Measurements from ENCODE around the gene SEMA3F.
"Not testable (repeated sequence)": the region's sequence is repeated elsewhere in the genome, so short reads cannot be mapped to it uniquely, and the experiment has no call there.

Gene SEMA3F

DNA sequence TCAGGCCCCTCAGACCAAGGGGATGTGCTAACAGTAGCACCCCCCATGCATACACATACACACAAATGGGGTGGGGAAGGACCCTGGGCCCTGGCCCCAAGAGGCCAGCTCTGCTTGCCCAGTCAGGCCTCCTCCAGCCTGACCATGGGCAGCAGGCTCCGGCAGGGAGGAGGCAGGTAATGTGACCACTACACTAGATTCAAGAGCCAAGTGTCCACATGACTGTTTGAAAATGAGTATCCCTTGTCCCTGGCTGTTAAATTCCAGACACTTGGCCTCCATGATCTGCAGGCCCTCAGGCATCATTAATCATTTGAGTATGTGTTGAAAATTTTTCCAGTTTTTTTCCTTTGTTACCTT, 67.0 kb downstream of the SEMA3F start:
- TF ChIP-seq, protein P1, sequence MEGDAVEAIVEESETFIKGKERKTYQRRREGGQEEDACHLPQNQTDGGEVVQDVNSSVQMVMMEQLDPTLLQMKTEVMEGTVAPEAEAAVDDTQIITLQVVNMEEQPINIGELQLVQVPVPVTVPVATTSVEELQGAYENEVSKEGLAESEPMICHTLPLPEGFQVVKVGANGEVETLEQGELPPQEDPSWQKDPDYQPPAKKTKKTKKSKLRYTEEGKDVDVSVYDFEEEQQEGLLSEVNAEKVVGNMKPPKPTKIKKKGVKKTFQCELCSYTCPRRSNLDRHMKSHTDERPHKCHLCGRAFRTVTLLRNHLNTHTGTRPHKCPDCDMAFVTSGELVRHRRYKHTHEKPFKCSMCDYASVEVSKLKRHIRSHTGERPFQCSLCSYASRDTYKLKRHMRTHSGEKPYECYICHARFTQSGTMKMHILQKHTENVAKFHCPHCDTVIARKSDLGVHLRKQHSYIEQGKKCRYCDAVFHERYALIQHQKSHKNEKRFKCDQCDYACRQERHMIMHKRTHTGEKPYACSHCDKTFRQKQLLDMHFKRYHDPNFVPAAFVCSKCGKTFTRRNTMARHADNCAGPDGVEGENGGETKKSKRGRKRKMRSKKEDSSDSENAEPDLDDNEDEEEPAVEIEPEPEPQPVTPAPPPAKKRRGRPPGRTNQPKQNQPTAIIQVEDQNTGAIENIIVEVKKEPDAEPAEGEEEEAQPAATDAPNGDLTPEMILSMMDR (IDR thresholded peaks at IDR 0.05; ENCODE audit: low read length, missing control alignments), result no peak
- H3K4me3 ChIP-seq (replicated peaks; ENCODE audit: low read depth, low read length), result no peak overlapping the region
- DNase-seq (ENCODE audit: low read depth), result no peak

DNA sequence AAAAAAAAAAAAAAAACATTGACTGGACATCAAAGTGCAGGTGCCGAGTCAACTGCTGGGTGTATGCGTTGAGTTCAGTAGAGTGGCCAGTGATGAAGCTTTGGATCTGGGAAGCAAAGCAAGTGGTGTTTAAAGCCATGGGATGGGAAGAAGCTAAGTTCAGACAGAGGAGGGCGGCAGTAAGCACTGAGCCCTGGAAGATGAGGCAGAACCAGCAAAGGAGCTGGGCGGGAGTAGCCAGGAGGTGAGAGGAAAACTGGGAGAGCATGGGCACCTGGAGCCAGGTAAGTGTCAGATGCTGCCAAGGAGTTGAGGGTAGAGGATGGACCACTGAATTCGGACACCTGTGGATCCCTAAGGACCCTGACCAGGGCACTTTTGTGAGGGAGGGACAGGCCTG, 69.5 kb downstream of the SEMA3F start:
- no peak overlapping the region for H3K4me3 ChIP-seq (replicated peaks; ENCODE audit: low read depth, low read length)
- no peak for DNase-seq (ENCODE audit: low read depth)
- TF ChIP-seq, protein P1 (IDR thresholded peaks at IDR 0.05; ENCODE audit: low read length, missing control alignments), result no peak

DNA sequence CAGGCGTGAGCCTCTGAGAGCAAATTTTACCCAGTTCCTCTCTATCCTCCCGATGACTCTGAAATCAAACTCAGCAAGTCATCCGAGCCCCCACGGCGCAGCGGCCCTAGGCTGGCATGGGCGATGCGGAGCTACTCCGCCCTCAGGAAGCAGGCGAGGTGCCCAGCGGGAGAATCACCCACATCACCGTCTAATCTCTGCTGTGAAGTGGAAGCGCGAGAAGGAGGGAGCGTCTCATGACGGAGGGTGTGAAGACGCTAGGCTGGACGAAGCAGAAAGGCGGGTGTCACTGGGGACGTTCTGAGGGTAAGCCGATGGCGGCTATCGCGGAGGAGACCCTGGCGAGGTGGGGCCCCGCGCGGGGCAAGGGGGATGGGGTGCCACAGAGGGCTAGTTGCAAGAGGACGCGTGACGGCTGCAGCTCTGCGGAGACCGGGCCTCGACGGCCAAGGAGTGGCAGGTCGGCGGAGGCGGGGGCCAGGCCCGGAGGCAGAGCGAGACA, 71.8 kb downstream of the SEMA3F start:
- DNase-seq (ENCODE audit: low read depth), result peak; percentile 38

DNA sequence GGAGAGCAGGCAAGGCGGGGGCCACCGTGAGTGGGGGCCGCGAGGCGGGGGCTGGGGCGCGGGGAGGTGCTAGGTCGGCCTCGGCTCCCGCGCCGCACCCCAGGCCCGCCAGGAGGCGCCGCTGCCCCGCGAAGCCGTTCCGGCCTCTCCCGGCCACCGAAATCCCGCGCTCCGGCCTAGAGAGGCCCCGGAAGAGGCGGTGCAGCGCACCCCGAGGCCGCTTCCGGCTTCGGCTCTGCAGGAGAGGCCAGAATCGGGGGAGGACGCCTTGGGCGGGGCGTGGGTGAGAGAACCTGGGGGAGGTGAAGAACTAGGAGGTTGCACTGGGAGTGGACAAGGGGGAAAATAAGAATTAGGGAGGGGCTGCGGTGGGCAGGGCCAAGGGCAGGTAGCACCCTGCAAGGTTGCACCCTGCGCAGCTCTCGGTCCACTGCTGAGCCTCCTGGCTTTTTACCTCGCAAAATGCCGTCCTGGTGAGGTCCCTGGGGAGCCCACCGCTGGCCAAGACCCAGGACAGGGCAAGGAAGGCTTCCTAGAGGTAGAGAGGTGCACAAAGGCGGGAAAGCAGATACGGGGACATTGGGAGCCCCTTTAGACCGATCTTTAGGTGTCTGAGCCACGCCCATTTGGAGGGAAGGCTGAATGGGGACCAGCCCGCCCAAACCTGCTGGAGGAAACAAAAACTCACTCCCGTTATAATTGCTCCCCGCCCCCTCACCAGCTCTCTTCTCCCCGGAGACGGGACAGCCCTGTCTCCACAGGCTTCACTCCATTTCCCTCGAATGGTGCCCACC, 72.5 kb downstream of the SEMA3F start:
- peak overlapping the region; percentile 72 for H3K4me3 ChIP-seq (replicated peaks; ENCODE audit: low read depth, low read length)
- TF ChIP-seq, protein P1 (IDR thresholded peaks at IDR 0.05; ENCODE audit: low read length, missing control alignments), result peak; percentile 32
- peak; percentile 90 for DNase-seq (ENCODE audit: low read depth)

More for the DNA sequence above, 71.8 kb downstream of the SEMA3F start:
- peak overlapping the region; percentile 56 for H3K4me3 ChIP-seq (replicated peaks; ENCODE audit: low read depth, low read length)
- TF ChIP-seq, protein P1 (IDR thresholded peaks at IDR 0.05; ENCODE audit: low read length, missing control alignments), result no peak

DNA sequence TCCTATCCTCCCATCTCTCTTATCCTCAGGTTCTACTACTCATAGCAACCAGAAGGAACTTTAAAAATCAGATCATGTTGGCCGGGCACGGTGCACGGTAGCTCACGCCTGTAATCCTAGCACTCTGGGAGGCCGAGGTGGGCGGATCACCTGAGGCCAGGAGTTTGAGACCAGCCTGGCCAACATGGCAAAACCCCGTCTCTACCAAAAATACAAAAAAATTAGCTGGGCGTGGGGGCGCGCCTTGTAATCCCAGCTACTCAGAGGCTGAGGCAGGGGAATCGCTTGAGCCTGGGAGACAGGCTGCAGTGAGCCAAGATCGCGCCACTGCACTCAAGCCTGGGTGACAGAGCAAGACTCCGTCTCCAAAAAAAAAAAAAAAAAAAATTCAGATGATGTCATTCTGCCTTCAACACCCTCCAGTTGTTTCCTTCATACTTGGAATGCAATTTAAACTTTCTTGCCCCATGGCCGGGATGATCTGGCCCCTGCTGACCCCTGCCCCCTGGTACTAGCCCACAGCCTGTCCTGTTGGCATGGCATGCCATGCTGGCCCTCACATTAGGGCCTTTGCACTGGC, 73.2 kb downstream of the SEMA3F start:
- not testable (repeated sequence) for DNase-seq (ENCODE audit: low read depth)
- H3K4me3 ChIP-seq (replicated peaks; ENCODE audit: low read depth, low read length), result peak overlapping the region; percentile 72

DNA sequence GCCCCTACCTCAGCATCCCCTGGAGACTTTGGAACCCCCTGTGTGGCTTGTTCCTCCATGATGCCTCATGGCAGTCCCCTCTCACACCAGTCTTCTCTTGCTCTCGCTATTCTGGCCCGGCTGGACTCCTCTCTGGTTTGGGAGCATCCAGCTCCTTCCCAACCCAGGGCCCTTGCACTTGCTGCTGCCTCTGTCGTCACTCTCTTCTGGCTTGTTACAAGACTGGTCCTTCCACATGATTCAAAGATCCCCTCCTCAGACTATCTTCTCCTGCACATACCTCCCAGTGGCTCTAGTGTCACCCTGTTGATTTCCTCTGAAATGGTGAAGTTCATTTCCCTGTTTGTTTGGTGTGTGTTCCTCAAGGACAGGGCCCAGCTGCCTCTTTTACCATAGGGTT, 74.4 kb downstream of the SEMA3F start:
- no peak overlapping the region for H3K4me3 ChIP-seq (replicated peaks; ENCODE audit: low read depth, low read length)
- TF ChIP-seq, protein P1 (IDR thresholded peaks at IDR 0.05; ENCODE audit: low read length, missing control alignments), result no peak
- DNase-seq (ENCODE audit: low read depth), result no peak

DNA sequence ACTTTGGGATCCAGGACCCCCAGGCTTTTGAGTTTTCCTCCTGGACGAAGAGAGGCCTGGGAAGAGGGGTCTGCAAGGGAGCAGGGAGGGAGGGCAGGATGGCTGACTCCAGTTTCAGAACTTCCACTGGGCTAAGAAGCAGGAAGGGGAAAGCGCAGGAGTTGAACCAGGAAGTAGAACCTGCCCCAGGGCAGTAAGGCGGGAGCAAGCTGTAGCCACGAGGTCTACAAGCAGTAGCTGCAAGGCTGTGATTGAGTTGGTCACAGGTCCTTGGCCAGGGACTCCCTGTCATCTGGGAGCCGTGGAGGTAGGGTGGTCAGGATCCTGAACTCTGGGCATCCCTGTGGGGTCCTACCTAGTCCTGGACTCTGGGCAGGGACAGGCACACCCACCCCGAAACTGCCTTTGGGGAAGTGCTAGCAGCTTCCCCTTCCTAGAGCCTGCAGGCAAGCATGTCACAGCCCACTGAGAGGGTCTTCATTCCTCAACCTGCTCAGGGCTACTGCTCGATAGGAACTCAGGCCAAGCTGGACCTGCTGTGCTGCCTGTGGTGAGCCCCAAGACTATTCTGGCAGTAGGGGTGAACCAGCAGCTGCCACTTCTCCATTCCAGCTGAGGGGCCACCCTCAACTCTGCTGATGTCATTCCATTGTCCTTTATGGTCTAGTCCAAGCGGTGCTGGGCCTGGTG, 75.1 kb downstream of the SEMA3F start:
- no peak overlapping the region for H3K4me3 ChIP-seq (replicated peaks; ENCODE audit: low read depth, low read length)
- DNase-seq (ENCODE audit: low read depth), result no peak
- TF ChIP-seq, protein P1 (IDR thresholded peaks at IDR 0.05; ENCODE audit: low read length, missing control alignments), result no peak

All from fibroblast of pulmonary artery (primary cell).